Activated T-cell treated with anti-CD3 and anti-CD28 coated beads, Interleukin-2, amount 50 U/mL, for 48 hours (primary cell): ENCODE results near the gene FMO5.
"Not testable (repeated sequence)": the region's sequence is repeated elsewhere in the genome, so short reads cannot be mapped to it uniquely, and the experiment has no call there.

Experiments used
- DNase-seq, 2 experiments: peaks; one replicate each; pipeline ENCODE4 v3.0.0-alpha.2; 2020

FMO5 gene

GRCh38 chr1:147204080-147204479 lies 21.1 kb downstream of the FMO5 start:
- no peak for DNase-seq

- DNase-seq: no peak
Measured at GRCh38 chr1:147202576-147202975, 22.6 kb downstream of the FMO5 start.

- DNase-seq: no peak
Measured at GRCh38 chr1:147201786-147202185, 23.4 kb downstream of the FMO5 start.

GRCh38 chr1:147201276-147201675 lies 23.9 kb downstream of the FMO5 start:
- no peak for DNase-seq

GRCh38 chr1:147197324-147197723 lies 27.8 kb downstream of the FMO5 start:
- not testable (repeated sequence) for DNase-seq

GRCh38 chr1:147189514-147189913 lies 35.6 kb downstream of the FMO5 start:
- no peak for DNase-seq

- DNase-seq: no peak
Measured at GRCh38 chr1:147185432-147185831, 39.7 kb downstream of the FMO5 start.

- peak in 1 of 2 experiments; percentile 19 for DNase-seq
Measured at GRCh38 chr1:147177611-147178380, 47.3 kb downstream of the FMO5 start.

- DNase-seq: peak; percentile 95 to 96
Measured at GRCh38 chr1:147172168-147173016, 52.7 kb downstream of the FMO5 start, which contains the start of gene PRKAB2. Gene PRKAB2 (minus strand): TSS chr1:147172470. CDS start chr1:147172144, 326 bp downstream.

GRCh38 chr1:147171399-147172167 lies 53.6 kb downstream of the FMO5 start:
- DNase-seq: no peak

GRCh38 chr1:147169840-147170674 lies 55.1 kb downstream of the FMO5 start:
- no peak for DNase-seq

- no peak for DNase-seq
Measured at GRCh38 chr1:147169171-147169570, 56.0 kb downstream of the FMO5 start.

GRCh38 chr1:147168626-147169058 lies 56.5 kb downstream of the FMO5 start:
- no peak for DNase-seq

GRCh38 chr1:147167365-147167764 lies 57.8 kb downstream of the FMO5 start:
- no peak for DNase-seq

GRCh38 chr1:147163019-147163418 lies 62.1 kb downstream of the FMO5 start:
- no peak for DNase-seq

- DNase-seq: no peak
Measured at GRCh38 chr1:147162093-147162492, 63.0 kb downstream of the FMO5 start.

- not testable (repeated sequence) for DNase-seq
Measured at GRCh38 chr1:147157116-147157515, 68.0 kb downstream of the FMO5 start.

GRCh38 chr1:147156642-147157041 lies 68.5 kb downstream of the FMO5 start:
- DNase-seq: no peak

- no peak for DNase-seq
Measured at GRCh38 chr1:147152772-147153171, 72.4 kb downstream of the FMO5 start.

GRCh38 chr1:147151244-147151643 lies 73.9 kb downstream of the FMO5 start:
- no peak for DNase-seq

- no peak for DNase-seq
Measured at GRCh38 chr1:147142886-147143285, 82.3 kb downstream of the FMO5 start.
